Effector CD4-positive, alpha-beta T cell (primary cell): ENCODE measurements around the gene TRMT2A.

Experiments used
- DNase-seq: peaks from one replicate; pipeline ENCODE4 v3.0.0-alpha.2; 2020

Gene TRMT2A

GRCh38 chr22:20105456-20106204, 11.4 kb downstream of the TRMT2A start:
- no peak for DNase-seq

DNA sequence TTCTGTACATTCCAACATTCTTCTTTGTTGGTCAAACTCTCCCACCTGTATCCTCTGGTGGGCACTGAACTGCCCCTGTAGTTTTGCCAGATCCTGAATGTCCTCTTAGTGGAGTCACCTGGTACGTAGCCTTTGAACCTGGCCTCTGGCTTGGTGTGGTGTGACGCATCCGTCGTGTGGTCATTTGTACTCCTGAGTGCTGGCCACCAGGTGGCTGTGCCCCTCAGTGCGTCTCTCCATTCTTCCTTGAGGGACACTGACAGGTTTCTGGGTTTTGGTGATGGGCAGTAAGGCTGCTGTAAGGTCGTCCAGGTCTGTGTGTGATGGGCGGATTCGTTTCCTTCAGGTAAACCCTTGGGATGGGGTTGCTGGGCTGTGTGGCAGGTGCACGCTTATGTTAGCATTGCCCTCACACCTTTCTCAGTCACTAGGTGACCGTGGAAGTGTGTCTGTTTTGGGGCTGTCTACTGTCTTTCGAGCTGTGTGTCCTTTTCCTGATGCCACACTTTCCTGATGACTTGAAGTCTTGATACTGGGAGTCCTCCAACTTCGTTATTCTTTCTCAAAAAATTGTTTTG, 14.7 kb downstream of the TRMT2A start:
- no peak for DNase-seq

DNA sequence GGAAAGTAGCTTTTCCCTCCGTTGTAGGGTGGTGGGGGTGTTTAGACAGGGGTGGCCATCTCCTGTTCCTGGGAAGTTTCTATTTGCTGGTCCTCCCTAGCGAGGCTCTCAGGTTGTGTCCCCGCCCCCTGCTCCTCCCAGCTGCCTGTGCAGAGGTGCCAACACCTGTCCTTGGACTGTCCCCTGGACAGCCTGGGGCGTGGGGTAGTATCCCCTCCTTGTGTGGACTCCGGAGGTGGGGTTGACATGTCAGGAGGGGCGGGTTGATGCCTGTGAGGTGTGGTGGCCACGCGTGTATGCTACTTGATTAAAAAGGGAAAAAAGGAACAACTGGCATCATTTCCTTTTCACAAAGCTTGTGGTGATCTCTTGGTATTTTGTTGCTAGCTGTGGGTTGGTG, 15.4 kb downstream of the TRMT2A start:
- no peak for DNase-seq

DNA sequence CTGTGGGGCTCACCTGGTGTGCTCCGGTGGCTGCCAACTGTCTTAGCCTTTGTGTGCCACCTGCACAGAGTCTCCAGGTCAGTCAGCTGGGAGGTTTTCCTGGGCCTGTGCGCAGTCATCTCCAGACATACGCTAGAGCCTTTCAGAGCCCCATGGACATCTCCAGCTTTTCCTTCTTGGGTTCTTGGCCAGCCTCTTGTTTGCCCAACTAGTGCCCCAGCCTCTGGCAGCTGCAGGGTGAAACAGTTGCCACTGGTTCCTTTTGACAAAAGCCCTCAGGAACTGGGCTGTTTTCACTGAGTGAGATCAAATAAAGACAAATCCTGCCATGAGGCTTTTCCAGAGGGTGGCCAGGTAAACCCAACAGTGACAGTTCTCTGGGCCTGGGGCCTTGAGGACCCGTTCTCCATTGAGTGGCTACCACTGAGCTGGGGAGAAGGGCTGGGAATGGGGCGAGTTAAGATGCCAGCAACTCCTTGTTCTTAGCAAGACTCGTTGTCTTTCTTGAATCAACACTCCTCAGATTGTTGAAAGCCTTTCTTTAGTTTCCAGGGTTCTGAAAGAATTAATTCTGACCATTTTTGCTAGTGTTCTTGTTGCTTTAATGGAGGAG, 17.8 kb downstream of the TRMT2A start:
- DNase-seq = no peak

DNA sequence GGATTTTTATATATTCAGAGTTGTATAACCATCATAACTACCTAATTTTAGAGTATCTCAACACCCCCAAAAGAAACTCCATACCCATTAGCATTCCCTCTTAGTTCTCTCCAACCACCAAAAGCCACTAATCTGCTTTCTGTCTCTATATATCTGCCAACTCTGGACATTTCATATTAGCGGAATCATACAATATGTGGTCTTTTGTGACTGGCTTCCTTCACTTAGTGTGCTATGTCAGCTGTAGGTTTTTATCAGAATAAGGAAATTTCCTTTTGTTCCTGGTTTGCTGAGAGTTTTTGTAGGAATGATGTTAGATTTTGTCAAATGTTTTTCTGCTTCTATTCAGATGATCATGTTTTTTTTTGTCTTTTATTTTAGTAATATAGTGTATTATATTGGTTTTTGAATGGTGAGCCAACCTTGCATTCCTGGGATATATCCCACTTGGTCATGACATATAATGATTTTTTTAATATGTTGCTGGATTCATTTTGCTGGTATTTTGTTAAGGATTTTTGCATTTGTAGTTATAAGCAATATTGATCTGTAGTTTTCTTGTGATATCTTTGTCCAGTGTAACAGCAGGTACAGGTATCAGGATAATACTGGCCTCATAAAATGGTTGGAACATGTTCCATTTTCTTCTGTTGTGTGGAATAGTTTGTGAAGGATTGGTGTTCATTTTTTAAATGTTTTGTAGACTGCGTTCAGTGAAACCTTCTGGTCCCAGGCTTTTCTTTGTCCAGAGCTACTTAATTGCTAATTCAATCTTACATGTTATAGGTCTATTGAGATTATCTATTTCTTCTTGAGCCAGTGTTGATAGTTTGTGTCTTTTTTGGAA, 20.2 kb downstream of the TRMT2A start:
- no peak for DNase-seq

DNA sequence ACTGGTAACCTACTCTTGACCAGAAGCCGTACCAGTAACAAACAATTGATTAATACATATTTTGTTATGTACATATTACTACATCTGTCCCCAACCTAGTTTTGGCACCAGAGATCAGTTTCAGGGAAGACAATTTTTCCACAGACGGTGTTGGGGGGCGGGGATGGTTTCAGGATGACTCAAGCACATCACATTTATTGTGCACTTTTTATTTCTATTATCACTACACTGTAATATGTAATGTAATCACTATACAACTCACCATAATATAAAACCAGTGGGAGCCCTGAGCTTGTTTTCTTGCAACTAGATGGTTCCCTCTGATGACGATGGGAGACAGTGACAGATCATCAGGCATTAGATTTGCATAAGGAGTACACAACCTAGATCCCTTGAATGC, 21.5 kb downstream of the TRMT2A start:
- no peak for DNase-seq

DNA sequence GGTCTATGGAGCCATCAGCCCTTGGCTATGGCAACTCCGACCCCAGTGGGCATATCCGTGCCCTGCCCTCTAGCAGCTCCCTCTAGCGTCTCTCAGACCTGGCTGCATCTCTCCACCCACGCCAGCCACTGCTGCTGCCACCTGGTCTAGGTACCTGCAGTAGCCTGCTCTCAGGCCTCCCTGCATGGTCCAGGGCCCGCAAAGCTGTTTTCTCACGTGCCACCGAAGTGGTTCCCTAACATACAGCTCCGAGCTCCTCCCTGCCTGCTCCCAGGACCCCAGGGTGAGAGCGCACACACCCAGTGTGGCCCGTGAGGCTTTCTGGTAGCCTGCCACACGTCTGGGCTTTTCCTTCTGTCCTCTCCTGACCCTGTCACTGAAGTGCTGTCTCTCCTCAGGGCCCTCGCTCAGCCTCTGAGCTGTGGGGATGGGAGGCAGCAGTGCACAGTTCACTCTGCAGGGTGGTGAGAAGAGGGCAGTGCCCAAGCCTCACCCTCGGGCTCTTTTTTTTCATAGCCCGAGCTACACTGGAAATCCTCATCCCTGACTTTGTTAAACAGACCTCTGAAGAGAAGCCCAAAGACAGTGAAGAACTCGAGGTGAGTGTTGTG, 22.7 kb downstream of the TRMT2A start:
- no peak for DNase-seq

DNA sequence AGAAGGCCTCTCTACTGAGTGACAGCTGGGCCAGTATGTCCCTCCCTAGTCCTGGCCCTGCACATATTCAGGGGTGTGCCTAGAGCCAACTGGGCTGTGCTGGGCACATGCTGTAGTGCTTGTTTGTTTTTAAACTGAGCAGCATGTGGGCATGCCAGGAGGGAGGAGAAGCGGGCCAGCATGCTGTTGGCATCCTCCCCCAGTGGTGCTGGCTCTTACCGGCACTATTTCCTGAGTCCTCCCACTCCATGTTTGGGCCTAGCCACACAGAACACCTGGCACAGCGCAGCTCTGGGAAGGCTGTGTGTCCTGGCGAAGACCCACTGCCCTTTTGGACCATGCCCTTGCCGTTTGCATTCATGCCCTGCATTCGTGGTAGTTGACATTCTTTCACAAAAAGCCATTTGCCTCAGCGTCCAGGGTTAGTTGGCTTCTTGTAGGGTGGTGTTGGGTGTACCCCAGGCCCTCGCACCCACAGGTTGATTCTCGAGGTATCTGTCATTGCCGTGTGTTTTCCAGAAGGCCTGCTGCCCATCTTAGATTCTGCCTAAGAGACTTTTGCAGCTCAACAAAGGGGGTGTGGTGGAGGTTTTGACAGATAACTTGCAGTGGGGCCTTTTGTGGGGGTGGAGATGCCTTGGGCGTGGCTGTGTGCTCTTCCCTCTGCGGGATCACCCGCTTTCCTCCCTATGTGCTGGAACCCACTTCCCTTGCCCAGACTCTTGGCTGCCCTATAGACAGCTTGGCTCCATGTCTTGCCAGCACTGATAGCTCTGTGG, 23.4 kb downstream of the TRMT2A start:
- DNase-seq = no peak

DNA sequence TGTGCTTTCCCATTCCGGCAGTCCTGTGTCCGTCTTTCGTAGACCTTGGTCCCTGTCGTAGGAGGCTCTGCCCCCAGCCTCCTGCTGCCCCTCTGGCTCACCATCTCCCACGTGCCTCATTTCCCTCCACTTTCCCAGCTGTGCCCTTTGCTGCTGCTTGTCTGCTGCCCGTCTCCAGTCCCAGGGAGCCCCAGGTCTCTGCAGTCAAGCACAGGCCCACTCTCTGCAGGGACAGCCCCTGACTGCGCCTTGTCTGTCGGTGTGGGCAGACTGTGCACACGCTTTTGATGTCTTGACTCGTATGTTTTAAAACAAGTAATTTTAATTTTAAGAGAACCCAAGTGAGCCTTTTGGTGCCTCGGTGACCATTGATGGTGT, 24.6 kb downstream of the TRMT2A start:
- DNase-seq = no peak

- no peak for DNase-seq
Measured at GRCh38 chr22:20091690-20092476, 25.1 kb downstream of the TRMT2A start.

- no peak for DNase-seq
Measured at GRCh38 chr22:20090730-20091240, 26.2 kb downstream of the TRMT2A start.

GRCh38 chr22:20089977-20090729, 26.9 kb downstream of the TRMT2A start:
- no peak for DNase-seq

GRCh38 chr22:20089226-20089976, 27.6 kb downstream of the TRMT2A start:
- no peak for DNase-seq

DNA sequence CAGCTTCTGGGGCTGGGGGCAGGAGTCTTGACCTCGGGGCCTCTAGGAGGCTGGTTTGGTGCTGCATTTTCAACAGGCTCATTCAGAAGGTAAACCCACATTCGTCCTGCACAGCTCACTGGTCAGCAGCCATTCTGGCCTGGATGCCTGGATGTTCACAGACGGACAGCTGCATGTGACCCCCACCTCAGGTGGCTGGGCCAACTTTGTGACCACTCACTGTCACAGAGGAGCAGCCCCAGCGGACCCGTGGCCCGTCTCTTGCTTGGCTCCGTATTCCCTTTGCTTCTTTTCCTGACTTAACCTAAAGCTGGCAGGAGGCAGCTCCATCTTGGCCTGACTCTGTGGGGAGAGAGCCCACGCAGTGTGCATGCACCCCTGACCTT, 28.8 kb downstream of the TRMT2A start:
- no peak for DNase-seq

DNA sequence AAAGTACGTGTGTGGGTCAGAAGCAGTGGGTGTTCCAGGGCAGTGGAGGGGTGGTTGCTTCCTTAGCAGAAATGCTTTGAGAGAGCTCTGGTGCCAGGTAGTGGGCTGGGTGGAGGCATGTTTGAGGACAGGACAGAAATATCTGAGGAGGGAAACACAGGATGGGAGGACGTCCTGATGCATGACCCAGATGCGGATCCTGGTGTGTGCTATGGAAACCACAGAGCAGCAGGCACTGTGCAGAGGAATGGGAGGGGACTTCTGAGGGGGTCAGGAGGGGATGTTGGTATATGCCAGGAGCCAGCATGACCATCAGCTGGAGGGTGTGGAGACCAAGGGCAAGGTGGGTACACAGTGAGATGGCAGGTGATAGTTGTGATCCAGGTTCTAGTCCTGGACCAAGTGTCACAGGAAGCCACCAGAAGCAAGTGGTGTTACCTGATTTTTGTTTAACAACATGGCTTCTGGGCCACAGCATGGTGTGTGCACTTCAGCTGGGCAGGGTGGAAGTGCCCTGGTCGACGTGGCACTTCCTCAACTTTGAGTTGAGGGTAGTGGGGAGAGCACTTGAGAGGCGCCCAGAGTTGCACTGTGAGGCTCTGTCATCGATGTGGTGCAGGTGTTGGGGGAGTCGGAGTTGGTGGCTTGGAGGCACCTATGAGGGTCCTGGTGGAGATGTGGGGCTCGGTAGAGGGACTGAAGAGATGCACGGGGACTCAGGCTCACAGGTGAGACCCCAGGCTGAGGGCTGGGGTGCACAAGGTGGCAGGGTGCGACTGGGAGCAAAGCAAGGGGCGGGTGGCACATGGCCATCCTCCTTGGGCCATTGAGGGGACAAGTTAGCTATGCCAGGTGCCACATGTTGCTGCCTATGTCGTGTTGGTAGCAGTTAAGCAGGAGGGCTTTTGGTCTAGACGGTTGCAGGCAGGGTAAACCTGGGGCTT, 29.4 kb downstream of the TRMT2A start:
- DNase-seq = no peak

- no peak for DNase-seq
Measured at GRCh38 chr22:20086763-20087162, 30.3 kb downstream of the TRMT2A start.

- no peak for DNase-seq
Measured at GRCh38 chr22:20086101-20086599, 30.9 kb downstream of the TRMT2A start.

GRCh38 chr22:20085651-20086050, 31.4 kb downstream of the TRMT2A start:
- no peak for DNase-seq
